SK-N-SH (cell line): Measurements from ENCODE around the gene LMF1. TPM values are rescaled to one million over a fixed set of nuclear protein-coding genes. Genes with fewer than 3 reads are reported as not detected.

Source experiments
- CTCF ChIA-PET: fragments of 300-600, 350-600 bp; formaldehyde crosslinking; extraction: SDS; loops from one replicate; lab custom pipeline; 2021; lab: Yijun Ruan, JAX
- POLR2A ChIA-PET: fragments of 350-600 bp; sonication (Branson Sonifier 250); formaldehyde crosslinking; extraction: SDS; loops from one replicate; lab custom pipeline; 2020; ENCODE audit warnings: antibody characterized with exemption, inconsistent platforms; lab: Yijun Ruan, JAX
- DNase-seq: peaks from one replicate; pipeline ENCODE4 v3.0.0; 2012
- H2AFZ ChIP-seq: fragments of 200-600 bp; sonication (generic); 2 replicates; pipeline ENCODE4 v1.8.1; 2016; ENCODE audit warnings: antibody characterized with exemption, mild to moderate bottlenecking, low read depth
- H3F3A ChIP-seq: fragments of 200-600 bp; sonication (generic); replicated peaks from 2 replicates; pipeline ENCODE3; 2016; ENCODE audit warnings: antibody characterized with exemption, mild to moderate bottlenecking; ENCODE audit not compliant: insufficient read depth
- H3K27ac ChIP-seq, 2 experiments: fragments of 200-500 bp in 1 of 2; fragments of 200-600 bp in 1 of 2; sonication (Bioruptor generic) in 1 of 2; sonication (generic), shearing (Covaris generic) in 1 of 2; 2 replicates each; pipeline versions ENCODE4 v1.5.1 to v1.6.1; 2014 to 2016; ENCODE audit warnings: low read depth in 2 of 2, inconsistent platforms in 1 of 2, low read length in 1 of 2, mild to moderate bottlenecking in 1 of 2, mixed read lengths in 1 of 2
- H3K27me3 ChIP-seq: fragments of 200-600 bp; sonication (generic), shearing (Covaris generic); 2 replicates; pipeline ENCODE4 v1.6.1; 2016; ENCODE audit warnings: mixed run types; ENCODE audit not compliant: insufficient read depth
- H3K36me3 ChIP-seq, 2 experiments: fragments of 200-500 bp in 1 of 2; fragments of 200-600 bp in 1 of 2; sonication (Bioruptor generic) in 1 of 2; sonication (generic) in 1 of 2; replicated peaks in 1 of 2; 2 replicates each; pipeline versions ENCODE3 to v1.5.1; 2014 to 2016; ENCODE audit warnings: low read length in 1 of 2, mild to moderate bottlenecking in 1 of 2; ENCODE audit not compliant: insufficient read depth in 2 of 2, control insufficient read depth in 1 of 2
- H3K4me1 ChIP-seq, 2 experiments: fragments of 200-500 bp in 1 of 2; fragments of 200-600 bp in 1 of 2; sonication (Bioruptor generic) in 1 of 2; sonication (generic), shearing (Covaris generic) in 1 of 2; 2 replicates each; pipeline versions ENCODE4 v1.5.1 to v1.6.1; 2014 to 2016; ENCODE audit warnings: low read depth in 1 of 2, low read length in 1 of 2, mixed run types in 1 of 2; ENCODE audit not compliant: insufficient read depth in 2 of 2, control insufficient read depth in 1 of 2
- H3K4me2 ChIP-seq: fragments of 200-600 bp; sonication (generic), shearing (Covaris generic); 2 replicates; pipeline ENCODE4 v1.6.1; 2017; ENCODE audit warnings: mixed run types
- H3K4me3 ChIP-seq, 2 experiments: fragments of 200-500 bp in 1 of 2; fragments of 200-600 bp in 1 of 2; sonication (Bioruptor generic) in 1 of 2; sonication (generic), shearing (Covaris generic) in 1 of 2; 2 replicates each; pipeline versions ENCODE4 v1.5.1 to v1.8.1; 2014 to 2016; ENCODE audit warnings: low read depth in 2 of 2, inconsistent platforms in 1 of 2, low read length in 1 of 2, mild to moderate bottlenecking in 1 of 2, mixed read lengths in 1 of 2, moderate library complexity in 1 of 2
- H3K79me2 ChIP-seq: fragments of 200-600 bp; sonication (generic); 2 replicates; pipeline ENCODE4 v1.8.1; 2017; ENCODE audit warnings: mild to moderate bottlenecking; ENCODE audit not compliant: insufficient read depth
- H3K9ac ChIP-seq: fragments of 200-600 bp; sonication (generic); 2 replicates; pipeline ENCODE4 v1.6.1; 2017; ENCODE audit warnings: mixed run types
- H3K9me2 ChIP-seq: fragments of 200-600 bp; sonication (generic); 2 replicates; pipeline ENCODE4 v1.6.1; 2017; ENCODE audit warnings: mixed run types
- H3K9me3 ChIP-seq: fragments of 200-600 bp; sonication (generic); 2 replicates; pipeline ENCODE4 v1.6.1; 2017; ENCODE audit warnings: mixed run types, mild to moderate bottlenecking, moderate library complexity
- H4K20me1 ChIP-seq: fragments of 200-600 bp; sonication (generic); 2 replicates; pipeline ENCODE4 v1.6.1; 2017; ENCODE audit warnings: mild to moderate bottlenecking, mixed run types; ENCODE audit not compliant: insufficient read depth
- CHD2 ChIP-seq: fragments of 150-350 bp; IDR thresholded peaks from 2 replicates; pipeline ENCODE4 v1.6.1; 2018; ENCODE audit warnings: low read length; ENCODE audit not compliant: partially characterized antibody
- ELF1 ChIP-seq: IDR thresholded peaks from 2 replicates; pipeline ENCODE4 v1.4.0; 2012
- EZH2phosphoT487 ChIP-seq: fragments of 200-600 bp; sonication (generic); IDR thresholded peaks from 2 replicates; pipeline ENCODE4 v1.6.1; 2017; ENCODE audit warnings: low read depth, mixed run types, mild to moderate bottlenecking, antibody characterized with exemption, moderate library complexity, borderline replicate concordance
- FOXJ3 ChIP-seq: sonication (generic); formaldehyde crosslinking; IDR thresholded peaks from 2 replicates; pipeline ENCODE4 v1.5.1; 2020; ENCODE audit warnings: mild to moderate bottlenecking, missing genetic modification reagents
- FOXM1 ChIP-seq: IDR thresholded peaks from 2 replicates; pipeline ENCODE4 v1.4.0; 2012; ENCODE audit warnings: low read depth, mild to moderate bottlenecking
- IRF3 ChIP-seq: fragments of 150-350 bp; IDR thresholded peaks from 2 replicates; pipeline ENCODE4 v1.6.1; 2016; ENCODE audit warnings: mild to moderate bottlenecking, low read depth, low read length
- JUND ChIP-seq: IDR thresholded peaks from 2 replicates; pipeline ENCODE4 v1.4.0; 2012
- MXI1 ChIP-seq: IDR thresholded peaks from 2 replicates; pipeline ENCODE4 v1.6.1; 2012; ENCODE audit warnings: mild to moderate bottlenecking, low read depth, low read length, improper control_type of control experiment
- NFIC ChIP-seq: IDR thresholded peaks from 2 replicates; pipeline ENCODE4 v1.4.0; 2012; ENCODE audit warnings: borderline replicate concordance
- NRF1 ChIP-seq: IDR thresholded peaks from 2 replicates; pipeline ENCODE4 v1.6.1; 2012; ENCODE audit warnings: low read depth, mild to moderate bottlenecking, low read length
- PBX3 ChIP-seq: IDR thresholded peaks from 2 replicates; pipeline ENCODE4; 2012
- RAD21 ChIP-seq: IDR thresholded peaks from 2 replicates; pipeline ENCODE4 v1.6.1; 2012; ENCODE audit warnings: mild to moderate bottlenecking, low read length
- RCOR1 ChIP-seq: fragments of 150-350 bp; IDR thresholded peaks from 2 replicates; pipeline ENCODE4 v1.6.1; 2017; ENCODE audit warnings: antibody characterized with exemption, low read length
- SIN3A ChIP-seq: IDR thresholded peaks from 2 replicates; pipeline ENCODE4 v1.6.1; 2012; ENCODE audit warnings: low read depth, mild to moderate bottlenecking, low read length, moderate library complexity, borderline replicate concordance
- TAF1 ChIP-seq: IDR thresholded peaks from 2 replicates; pipeline ENCODE4 v1.6.1; 2012; ENCODE audit warnings: low read depth, mild to moderate bottlenecking, low read length, moderate library complexity, borderline replicate concordance
- TCF12 ChIP-seq: IDR thresholded peaks from 2 replicates; pipeline ENCODE4 v1.4.0; 2012
- TEAD4 ChIP-seq: IDR thresholded peaks from 2 replicates; pipeline ENCODE4 v1.4.0; 2012; ENCODE audit warnings: mild to moderate bottlenecking, borderline replicate concordance; ENCODE audit not compliant: insufficient read depth
- USF1 ChIP-seq: IDR thresholded peaks from 2 replicates; pipeline ENCODE4 v1.4.0; 2012; ENCODE audit warnings: low read depth, borderline replicate concordance
- USF2 ChIP-seq: fragments of 150-350 bp; IDR thresholded peaks from 2 replicates; pipeline ENCODE4 v1.6.1; 2017; ENCODE audit warnings: antibody characterized with exemption, low read length, low read depth, borderline replicate concordance
- YY1 ChIP-seq: IDR thresholded peaks from 2 replicates; pipeline ENCODE4 v1.4.0; 2012; ENCODE audit warnings: low read depth, mild to moderate bottlenecking
- ZBTB33 ChIP-seq: IDR thresholded peaks from 2 replicates; pipeline ENCODE4 v1.4.0; 2012; ENCODE audit warnings: low read depth, borderline replicate concordance
- WGBS: methylation state at CpG from one replicate; pipeline ENCODE4 v1.1.6; 2017; ENCODE audit warnings: low lambda C conversion rate; 5-methylcytosine and 5-hydroxymethylcytosine counted together
- polyA plus RNA-seq, 3 experiments: library from polyadenylated mRNA; depleted of rRNA; stranded (reverse); fragments of >200 nt; gene quantifications; 2 replicates each; pipeline ENCODE4 v1.2.3, GENCODE V29; 2012

LMF1 gene
- polyA plus RNA-seq, 1 of the 3 experiments (the other 2 are of a cell fraction) = 5.7 TPM

- no peaks in the 10 kb centered on the region for H3K9me3 ChIP-seq
- no peak overlapping the region for H3K9ac ChIP-seq
- H3K36me3 ChIP-seq = no peaks in the 10 kb centered on the region
- H3F3A ChIP-seq = no peaks in the 10 kb centered on the region
- no peaks in the 10 kb centered on the region for H3K4me1 ChIP-seq
- 75% methylated on average over 2 of the region's 16 CpGs for WGBS
- no peak for DNase-seq
- POLR2A ChIA-PET = no interaction called here
- no peak overlapping the region for H3K27ac ChIP-seq
- H2AFZ ChIP-seq = no peak overlapping the region
- H3K4me2 ChIP-seq = no peak overlapping the region
- CTCF ChIA-PET = interaction anchor here (1.5 kb wide), 1 partner anchor 178 kb away, joined by 3 read pairs; no protein-coding TSS in a partner anchor
- H4K20me1 ChIP-seq = no peaks in the 10 kb centered on the region
- no peaks in the 10 kb centered on the region for H3K79me2 ChIP-seq
- H3K9me2 ChIP-seq = no peaks in the 10 kb centered on the region
- H3K27me3 ChIP-seq = no peaks in the 10 kb centered on the region
- no peak overlapping the region for H3K4me3 ChIP-seq
- TF ChIP-seq NRF1 = no peak
- no peak for TF ChIP-seq FOXJ3 (CRISPR knock-in tag)
- no peak for TF ChIP-seq RAD21
- TF ChIP-seq PBX3 = no peak
- no peak for TF ChIP-seq CHD2
- no peak for TF ChIP-seq EZH2phosphoT487
These were observed 90.8 kb downstream of the LMF1 start for GRCh38 chr16:879986-880385.

GRCh38 chr16:879461-879861 lies 91.3 kb downstream of the LMF1 start:
- no peak overlapping the region for H3K9ac ChIP-seq
- H3F3A ChIP-seq = no peaks in the 10 kb centered on the region
- DNase-seq = no peak
- no peaks in the 10 kb centered on the region for H3K27me3 ChIP-seq
- WGBS = 73% methylated on average over 17 of the region's 27 CpGs
- ChIA-PET CTCF (interaction anchor here (1.5 kb wide), 1 partner anchor 178 kb away, joined by 3 read pairs; no protein-coding TSS in a partner anchor), POLR2A (no interaction called here)
- no peaks in the 10 kb centered on the region for H3K9me2 ChIP-seq
- no peaks in the 10 kb centered on the region for H4K20me1 ChIP-seq
- no peaks in the 10 kb centered on the region for H3K36me3 ChIP-seq
- no peak overlapping the region for H2AFZ ChIP-seq
- no peak overlapping the region for H3K4me2 ChIP-seq
- no peaks in the 10 kb centered on the region for H3K9me3 ChIP-seq
- H3K4me3 ChIP-seq = no peak overlapping the region
- H3K4me1 ChIP-seq = no peaks in the 10 kb centered on the region
- H3K79me2 ChIP-seq = no peaks in the 10 kb centered on the region
- no peak overlapping the region for H3K27ac ChIP-seq
- TF ChIP-seq ZBTB33 = no peak
- no peak for TF ChIP-seq SIN3A
- TF ChIP-seq TEAD4 = no peak
- no peak for TF ChIP-seq MXI1
- no peak for TF ChIP-seq FOXM1
- no peak for TF ChIP-seq TCF12
- no peak for TF ChIP-seq RCOR1
- TF ChIP-seq USF2 = no peak
- no peak for TF ChIP-seq YY1
- no peak for TF ChIP-seq ELF1
- no peak for TF ChIP-seq RAD21
- TF ChIP-seq USF1 = no peak
- TF ChIP-seq PBX3 = no peak
- TF ChIP-seq TAF1 = no peak
- no peak for TF ChIP-seq JUND
- TF ChIP-seq NFIC = no peak
- no peak for TF ChIP-seq IRF3
